IPS-NIHi7 (cell line): ENCODE results near the gene GLP1R.

Experiments used
- DNase-seq: peaks from one replicate; pipeline ENCODE4 v3.0.0; 2012; ENCODE audit warnings: mixed read lengths; ENCODE audit errors: extremely low spot score

The GLP1R gene

GRCh38 chr6:39044181-39044580 lies 4.4 kb upstream of the GLP1R start:
- no peak for DNase-seq

GRCh38 chr6:39047434-39048327 lies 900 bp upstream of the GLP1R start:
- no peak for DNase-seq

- no peak for DNase-seq
Observed at GRCh38 chr6:39049575-39050283, 1.1 kb downstream of the GLP1R start.

- no peak for DNase-seq
Observed at GRCh38 chr6:39050453-39051112, 2.0 kb downstream of the GLP1R start.

- DNase-seq: no peak
Observed at GRCh38 chr6:39051399-39052122, 3.0 kb downstream of the GLP1R start.

- no peak for DNase-seq
Observed at GRCh38 chr6:39053016-39053624, 4.5 kb downstream of the GLP1R start.

- DNase-seq: no peak
Observed at GRCh38 chr6:39053854-39054576, 5.4 kb downstream of the GLP1R start.

- no peak for DNase-seq
Observed at GRCh38 chr6:39054577-39055142, 6.1 kb downstream of the GLP1R start.

- no peak for DNase-seq
Observed at GRCh38 chr6:39055661-39056060, 7.1 kb downstream of the GLP1R start.

GRCh38 chr6:39056191-39056590 lies 7.6 kb downstream of the GLP1R start:
- no peak for DNase-seq

- no peak for DNase-seq
Observed at GRCh38 chr6:39056681-39057080, 8.1 kb downstream of the GLP1R start.

GRCh38 chr6:39057251-39058155 lies 8.9 kb downstream of the GLP1R start:
- no peak for DNase-seq

- DNase-seq: no peak
Observed at GRCh38 chr6:39058471-39059147, 10.0 kb downstream of the GLP1R start.

GRCh38 chr6:39059496-39060310 lies 11.1 kb downstream of the GLP1R start:
- no peak for DNase-seq

GRCh38 chr6:39060467-39061160 lies 12.0 kb downstream of the GLP1R start:
- DNase-seq: no peak

GRCh38 chr6:39061182-39061581 lies 12.6 kb downstream of the GLP1R start:
- DNase-seq: no peak

- no peak for DNase-seq
Observed at GRCh38 chr6:39061588-39061987, 13.0 kb downstream of the GLP1R start.
